NCI-H146 (cell line): Measurements from ENCODE around the gene NKG7.

Source experiments
- DNase-seq: peaks from one replicate; lab custom pipeline; 2025; lab: John Stamatoyannopoulos, UW

The NKG7 gene

DNA sequence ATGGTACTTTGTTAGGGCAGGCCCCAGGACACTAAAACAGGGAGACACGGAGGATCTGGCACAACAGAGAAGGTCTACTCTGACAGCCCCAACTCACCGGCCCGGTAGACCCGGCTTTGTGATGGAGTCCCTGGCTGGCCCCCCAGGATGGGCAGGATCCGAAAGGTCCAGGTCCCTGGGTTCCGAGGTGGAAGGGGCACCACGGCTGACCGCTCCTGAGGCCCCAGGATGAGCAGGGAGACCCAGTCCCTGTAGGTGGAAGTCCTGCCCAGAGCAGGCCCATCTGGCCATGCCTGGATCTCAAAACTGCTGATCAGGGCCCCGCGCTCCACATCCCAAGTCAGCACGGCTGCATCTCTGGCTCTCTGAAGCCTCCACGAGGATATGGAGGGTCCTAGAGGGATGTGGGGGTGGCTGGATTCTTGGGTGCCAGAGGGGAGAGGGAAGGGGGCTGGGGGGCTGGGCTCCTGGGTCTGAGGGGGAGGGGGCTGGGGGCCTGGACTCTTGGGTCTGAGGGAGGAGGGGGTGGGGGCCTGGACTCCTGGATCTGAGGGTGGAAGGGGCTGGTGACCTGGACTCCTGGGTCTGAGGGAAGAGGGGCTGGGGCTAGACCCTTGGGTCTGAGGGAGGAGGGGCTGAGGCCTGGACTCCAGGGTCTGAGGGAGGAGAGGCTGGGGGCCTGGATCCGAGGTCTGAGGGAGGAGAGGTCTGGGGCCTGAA lies 35.2 kb downstream of the NKG7 start:
- no peak for DNase-seq

DNA sequence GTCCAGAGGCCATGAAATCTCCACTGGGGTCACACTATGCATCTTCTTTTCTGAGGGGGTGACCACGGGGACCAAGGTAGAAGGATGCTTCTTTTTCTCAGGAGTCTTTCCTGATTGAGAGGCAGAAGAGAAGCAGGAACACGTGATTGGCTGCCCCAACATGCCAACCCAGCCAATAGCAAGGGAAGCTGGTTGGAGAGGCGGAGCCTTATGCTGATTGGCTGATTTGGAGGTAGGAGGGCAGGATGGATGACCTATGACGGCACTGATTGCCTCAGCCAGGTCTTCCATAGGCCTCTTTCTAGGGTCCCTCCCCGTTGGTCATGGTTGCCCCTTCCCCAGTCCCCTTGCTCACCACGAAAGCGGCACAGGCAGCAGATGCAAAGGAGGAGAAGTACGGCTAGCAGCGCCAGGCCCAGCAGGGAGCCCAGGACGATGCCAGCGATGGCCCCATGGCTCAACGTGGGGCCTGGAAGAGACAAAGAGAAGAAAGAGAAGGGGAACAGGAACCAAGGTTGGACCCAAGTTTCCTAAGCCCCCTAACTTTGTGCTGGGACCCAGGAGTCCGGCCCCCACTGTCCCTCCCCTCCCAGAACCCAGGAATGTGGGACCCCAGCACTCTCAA lies 38.5 kb downstream of the NKG7 start:
- no peak for DNase-seq

DNA sequence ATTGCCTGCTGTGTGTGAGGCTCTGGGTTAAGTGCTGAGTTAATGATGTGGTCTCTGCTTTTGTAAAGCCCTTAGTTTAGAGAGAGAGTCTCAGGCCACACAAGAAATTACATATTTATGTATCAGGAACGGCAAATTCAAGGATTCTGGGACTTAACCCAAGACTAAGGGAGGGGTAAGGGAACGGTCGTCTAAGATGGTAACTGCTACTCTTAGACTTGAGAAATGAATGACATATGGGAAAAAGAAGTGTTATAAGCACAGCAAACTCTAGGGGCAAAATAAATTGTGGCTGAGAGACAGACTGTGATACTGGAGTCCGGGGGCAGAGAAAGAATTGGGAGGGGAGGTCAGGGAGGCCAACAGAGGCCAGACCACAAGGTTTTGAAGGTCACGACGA lies 40.7 kb downstream of the NKG7 start:
- no peak for DNase-seq

DNA sequence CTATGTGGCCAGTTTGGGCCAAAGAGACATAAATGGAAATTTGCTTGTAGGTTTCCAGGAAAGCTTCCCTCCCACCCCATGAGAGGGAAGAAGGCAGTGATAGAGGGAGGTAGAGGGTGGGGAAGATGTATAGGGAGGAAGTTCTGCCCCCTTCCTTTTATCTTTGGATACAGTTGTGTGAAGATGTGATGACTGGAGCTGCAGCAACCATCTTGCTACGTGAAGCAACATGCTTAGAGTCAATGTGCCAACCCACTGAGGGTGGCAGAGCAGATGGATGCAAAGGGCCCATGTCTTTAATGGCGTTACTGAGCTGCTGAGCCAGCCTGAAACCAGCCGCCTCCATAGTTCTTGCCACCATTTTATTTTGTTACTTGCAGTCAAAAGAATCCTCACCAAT lies 41.3 kb downstream of the NKG7 start:
- no peak for DNase-seq

DNA sequence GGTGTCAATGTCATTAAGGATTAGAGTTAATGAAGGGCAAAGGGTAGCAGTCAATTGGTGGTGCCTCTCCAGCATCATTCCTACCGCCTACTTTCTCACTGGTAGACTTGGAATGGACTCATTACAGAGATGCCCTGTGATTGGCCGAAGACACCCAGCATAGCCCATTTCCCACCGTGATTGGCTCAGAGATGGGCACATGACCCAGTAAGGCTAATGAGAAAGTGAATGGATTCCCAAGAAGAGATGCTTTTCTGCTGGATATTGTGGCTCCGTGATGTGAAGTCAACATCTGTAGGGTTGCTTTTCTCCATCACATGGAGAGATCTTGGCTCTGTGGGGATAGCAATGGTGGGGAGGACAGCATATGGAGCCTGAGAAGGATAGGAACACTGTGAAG lies 42.1 kb downstream of the NKG7 start:
- DNase-seq, result no peak

DNA sequence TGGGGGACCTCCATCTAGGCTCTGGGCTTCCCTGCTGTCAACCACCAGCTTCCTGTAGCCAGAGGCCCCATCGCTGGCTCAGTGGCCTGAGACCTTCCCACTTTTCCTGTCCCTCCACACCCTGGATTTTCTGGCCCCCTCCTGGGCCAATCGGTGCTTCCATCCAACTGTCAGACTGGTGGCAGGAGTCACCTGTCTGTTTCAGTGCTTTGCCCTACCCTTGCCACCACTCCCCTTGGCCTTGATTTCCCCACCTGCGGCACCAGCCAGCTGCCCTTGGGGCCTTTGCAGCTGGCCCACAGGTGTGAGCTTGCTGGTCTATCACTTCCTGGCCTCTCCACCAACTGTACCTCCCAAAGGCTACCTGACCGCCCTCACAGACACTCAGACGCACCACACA lies 43.0 kb downstream of the NKG7 start:
- DNase-seq, result no peak

DNA sequence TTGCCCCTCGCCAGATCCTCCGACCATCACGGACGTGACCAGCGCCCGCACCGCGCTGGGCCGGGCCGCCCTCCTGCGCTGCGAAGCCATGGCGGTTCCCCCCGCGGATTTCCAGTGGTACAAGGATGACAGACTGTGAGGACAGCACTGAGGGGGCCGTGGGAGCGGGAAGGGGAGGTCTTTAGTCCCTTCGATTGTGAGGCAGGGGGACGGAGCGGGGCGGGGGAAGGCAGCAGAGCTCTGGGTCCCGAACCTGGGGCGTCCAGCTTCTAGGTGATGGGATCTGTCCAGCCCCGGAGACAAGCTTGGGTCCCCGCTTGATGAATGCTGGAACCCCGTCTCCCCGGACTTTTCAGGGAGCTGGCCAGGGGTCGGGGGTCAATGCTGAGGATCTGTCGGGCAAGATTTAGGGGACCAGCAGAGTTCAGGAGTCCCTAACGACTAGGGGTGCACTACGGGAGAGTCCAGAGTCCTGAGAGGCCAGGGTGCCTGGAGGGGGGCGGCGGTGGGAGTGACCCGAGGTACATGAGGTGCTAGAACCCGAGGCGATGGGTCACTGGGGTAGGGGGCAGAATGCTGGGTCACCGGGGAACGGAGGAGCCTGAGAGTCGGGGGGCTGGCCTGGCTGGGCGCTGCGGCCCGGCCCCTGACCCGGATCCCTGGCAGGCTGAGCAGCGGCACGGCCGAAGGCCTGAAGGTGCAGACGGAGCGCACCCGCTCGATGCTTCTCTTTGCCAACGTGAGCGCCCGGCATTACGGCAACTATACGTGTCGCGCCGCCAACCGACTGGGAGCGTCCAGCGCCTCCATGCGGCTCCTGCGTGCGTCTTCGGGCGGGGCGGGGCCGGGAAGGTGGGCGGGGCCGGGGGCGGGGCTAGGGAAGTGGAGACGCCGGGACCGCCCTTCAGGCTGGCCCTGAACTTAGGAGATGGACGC lies 45.1 kb downstream of the NKG7 start:
- DNase-seq, result no peak

DNA sequence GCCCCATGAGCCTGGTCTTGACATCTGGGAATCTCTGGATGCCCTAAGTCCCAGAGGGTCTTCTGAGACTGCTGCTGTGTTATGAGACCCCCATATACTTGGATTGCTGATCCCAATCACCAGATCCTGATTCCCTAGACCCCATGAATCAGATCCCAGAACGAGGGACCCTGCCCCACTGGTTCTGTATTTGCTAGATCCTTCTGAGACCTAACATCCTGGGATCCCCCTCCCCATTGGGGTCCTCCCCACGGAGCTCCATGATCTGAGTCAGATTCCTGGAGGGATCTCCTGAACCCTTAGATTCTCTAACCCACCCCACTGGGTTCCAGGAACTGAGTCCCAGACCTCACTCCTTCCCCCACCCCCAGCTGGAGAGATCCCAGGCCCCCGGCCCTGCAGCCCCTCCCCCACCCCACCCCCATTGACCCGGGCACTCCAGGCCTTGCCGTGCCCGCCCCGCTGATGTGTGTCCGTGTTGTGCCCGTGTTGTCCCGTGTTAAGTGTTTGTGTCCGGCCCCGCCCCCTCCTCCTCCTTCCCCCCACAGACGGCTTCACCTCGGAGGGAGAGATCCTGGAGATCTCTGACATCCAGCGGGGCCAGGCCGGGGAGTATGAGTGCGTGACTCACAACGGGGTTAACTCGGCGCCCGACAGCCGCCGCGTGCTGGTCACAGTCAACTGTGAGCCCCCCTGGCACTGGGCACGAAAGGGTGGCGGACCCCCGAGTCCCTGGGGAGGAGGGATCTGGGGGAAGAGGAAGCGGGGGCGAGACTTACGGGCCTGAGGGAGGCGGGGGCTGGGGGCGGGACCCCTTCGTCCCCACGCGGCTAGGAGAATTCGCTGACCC lies 46.0 kb downstream of the NKG7 start:
- no peak for DNase-seq

DNA sequence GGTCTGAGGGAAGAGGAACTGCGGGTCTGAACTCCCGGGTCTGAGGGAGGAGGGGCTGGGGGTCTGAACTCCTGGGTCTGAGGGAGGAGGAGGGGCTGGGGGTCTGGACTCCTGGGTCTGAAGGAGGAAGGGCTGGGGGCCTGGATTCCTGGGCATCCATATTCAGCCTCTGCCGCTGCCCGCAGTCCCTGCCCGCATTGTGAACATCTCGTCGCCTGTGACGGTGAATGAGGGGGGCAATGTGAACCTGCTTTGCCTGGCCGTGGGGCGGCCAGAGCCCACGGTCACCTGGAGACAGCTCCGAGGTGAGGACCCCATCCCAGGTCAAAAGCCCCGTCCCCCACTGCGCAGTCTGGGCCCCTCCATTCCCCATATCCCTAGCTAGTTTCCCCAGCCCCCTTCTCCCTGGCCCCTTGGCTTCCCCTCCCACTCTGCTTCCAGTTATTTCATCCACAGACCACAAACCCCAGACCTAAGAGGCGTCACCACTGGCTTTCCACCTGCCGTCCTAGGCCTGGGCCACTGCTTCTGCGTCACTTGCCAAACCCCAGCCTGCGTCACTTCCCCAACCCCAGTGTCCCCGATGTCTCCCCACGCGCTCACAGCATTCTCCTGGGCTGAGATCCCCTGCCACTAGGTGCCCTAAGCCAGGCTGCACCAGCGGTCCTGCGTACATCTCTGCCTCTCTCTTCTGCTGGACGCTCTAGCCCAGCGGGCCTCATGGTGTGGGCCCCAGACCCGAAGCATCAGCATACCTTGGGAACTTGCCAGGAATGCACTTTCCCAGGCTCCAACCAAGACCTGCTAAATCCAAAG lies 47.1 kb downstream of the NKG7 start:
- no peak for DNase-seq

DNA sequence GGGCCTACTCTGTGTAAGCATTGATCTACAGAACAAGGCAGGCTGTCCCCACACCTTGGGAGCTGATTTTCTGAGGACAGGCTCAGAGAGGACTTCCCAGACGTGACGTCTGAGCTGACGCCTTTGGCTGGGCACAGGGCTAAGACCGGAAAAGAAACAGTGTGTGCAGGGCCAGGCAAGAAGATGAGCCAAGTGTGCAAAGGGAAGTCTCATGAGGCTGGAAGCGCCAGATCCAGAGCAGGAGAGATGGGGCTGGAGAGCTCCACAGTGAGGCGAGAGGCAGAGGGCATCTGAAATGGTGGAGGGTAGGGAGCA lies 48.3 kb downstream of the NKG7 start:
- no peak for DNase-seq

DNA sequence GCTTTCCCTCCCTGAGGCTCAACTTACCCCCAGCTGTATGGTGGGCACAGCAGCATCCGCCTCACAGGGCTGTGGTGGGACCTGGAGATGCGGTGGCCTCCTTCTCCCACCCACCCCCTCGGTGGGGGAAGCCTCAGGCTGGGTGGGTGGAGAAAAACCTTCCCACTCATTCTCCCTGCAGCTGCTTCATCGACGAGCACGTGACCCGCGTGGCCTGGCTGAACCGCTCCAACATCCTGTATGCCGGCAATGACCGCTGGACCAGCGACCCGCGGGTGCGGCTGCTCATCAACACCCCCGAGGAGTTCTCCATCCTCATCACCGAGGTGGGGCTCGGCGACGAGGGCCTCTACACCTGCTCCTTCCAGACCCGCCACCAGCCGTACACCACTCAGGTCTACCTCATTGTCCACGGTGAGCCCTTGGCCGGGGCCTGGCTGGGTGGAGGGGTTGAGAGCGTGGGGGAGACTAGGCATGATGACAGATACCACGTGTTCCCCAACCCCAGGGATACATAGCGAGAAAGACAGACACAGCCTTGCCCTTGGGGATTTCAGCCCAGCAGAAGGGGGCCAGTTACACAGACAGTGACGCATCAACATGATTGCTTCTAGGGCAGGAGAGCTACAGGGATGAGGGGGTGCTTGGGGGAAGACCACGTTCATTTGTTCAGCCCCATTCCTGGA lies 48.8 kb downstream of the NKG7 start:
- no peak for DNase-seq

DNA sequence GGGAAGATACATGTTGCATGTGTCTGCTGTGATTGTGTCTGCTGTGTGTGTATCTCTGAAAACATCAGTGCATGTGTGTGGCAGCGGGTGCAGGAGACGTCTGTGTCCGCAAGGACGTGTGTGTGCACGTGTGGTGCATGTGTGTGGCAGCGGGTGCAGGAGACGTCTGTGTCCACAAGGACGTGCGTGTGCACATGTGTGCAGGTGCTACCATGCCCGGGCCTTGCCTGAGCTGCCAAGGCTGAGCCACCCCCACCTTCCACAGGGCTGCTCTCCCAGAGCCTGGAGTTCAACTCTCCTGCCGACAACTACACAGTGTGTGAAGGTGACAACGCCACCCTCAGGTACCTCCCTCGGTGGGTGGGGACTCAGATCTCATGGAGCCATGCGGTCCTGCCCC lies 50.7 kb downstream of the NKG7 start:
- no peak for DNase-seq
